HG02840 (cell line): ENCODE data around the gene CAT.

ENCODE experiments used
- ATAC-seq: cut with Tn5 transposase; IDR thresholded peaks from one replicate; pipeline ENCODE4 v1.9.1; 2021; ENCODE audit warnings: mild to moderate bottlenecking, moderate library complexity, moderate number of reproducible peaks; ENCODE audit not compliant: unreplicated experiment, low FRiP score

CAT gene

GRCh38 chr11:34493468-34493867, 54.7 kb downstream of the CAT start:
- no peak for ATAC-seq

- no peak for ATAC-seq
Measured at GRCh38 chr11:34493926-34494595, 55.3 kb downstream of the CAT start.

- no peak for ATAC-seq
Measured at GRCh38 chr11:34495239-34495723, 56.5 kb downstream of the CAT start.

GRCh38 chr11:34495724-34496377, 57.1 kb downstream of the CAT start:
- ATAC-seq, result no peak

GRCh38 chr11:34499719-34500500, 61.2 kb downstream of the CAT start:
- ATAC-seq, result no peak

GRCh38 chr11:34501500-34501899, 62.8 kb downstream of the CAT start:
- no peak for ATAC-seq

- no peak for ATAC-seq
Measured at GRCh38 chr11:34501949-34502348, 63.2 kb downstream of the CAT start.

GRCh38 chr11:34502949-34503348, 64.2 kb downstream of the CAT start:
- no peak for ATAC-seq

- no peak for ATAC-seq
Measured at GRCh38 chr11:34505874-34506273, 67.1 kb downstream of the CAT start.

- ATAC-seq, result no peak
Measured at GRCh38 chr11:34507156-34507555, 68.4 kb downstream of the CAT start.

GRCh38 chr11:34507610-34508009, 68.9 kb downstream of the CAT start:
- no peak for ATAC-seq

GRCh38 chr11:34508524-34508923, 69.8 kb downstream of the CAT start:
- no peak for ATAC-seq

GRCh38 chr11:34509336-34509876, 70.7 kb downstream of the CAT start:
- no peak for ATAC-seq

GRCh38 chr11:34510218-34510617, 71.5 kb downstream of the CAT start:
- no peak for ATAC-seq

GRCh38 chr11:34510673-34511072, 71.9 kb downstream of the CAT start:
- ATAC-seq, result no peak

- ATAC-seq, result no peak
Measured at GRCh38 chr11:34512840-34513681, 74.3 kb downstream of the CAT start.

GRCh38 chr11:34513682-34514449, 75.1 kb downstream of the CAT start, which contains the start of gene ELF5:
Gene ELF5, minus strand, starts transcription at chr11:34513794. Its CDS starts 8,045 bp downstream, at chr11:34505749.
- no peak for ATAC-seq

GRCh38 chr11:34514597-34514996, 75.9 kb downstream of the CAT start:
- ATAC-seq, result no peak
